Erythroblast (primary cell): ENCODE data around the gene SUPT3H.

Experiments
- GATA1 ChIP-seq: IDR thresholded peaks from 2 replicates; pipeline ENCODE4 v1.6.1; 2011; ENCODE audit warnings: low read depth, mild to moderate bottlenecking, control low read depth, low read length, moderate library complexity
- POLR2A ChIP-seq: IDR thresholded peaks from 2 replicates; pipeline ENCODE4 v1.6.1; 2011; ENCODE audit warnings: mild to moderate bottlenecking, low read length

- no peak for TF ChIP-seq POLR2A
- TF ChIP-seq GATA1: no peak
Measured at GRCh38 chr6:45275358-45275757, 102.4 kb downstream of the SUPT3H start.
